Left lung (tissue), 10 donors: ENCODE data around the gene IMPDH1. TPM values are rescaled to one million over a fixed set of nuclear protein-coding genes. Genes with fewer than 3 reads are reported as not detected.
A peak's percentile ranks its signal among the peaks of the same experiment; 100 is the strongest.

Experiments
- ATAC-seq: fragments of 200-7000 bp; cut with Tn5 transposase; one replicate; pipeline ENCODE4 v1.9.1; 2020; ENCODE audit warnings: moderate library complexity
- DNase-seq, 4 donors: peaks; one replicate each; pipeline ENCODE4 v3.0.0-alpha.2; 2013 to 2020
- H3K27ac ChIP-seq, 2 donors: fragments of 200-600 bp; sonication (generic) in 1 of 2; one replicate each; pipeline versions ENCODE4 v1.5.0 to v1.8.0; 2020 to 2021
- H3K27me3 ChIP-seq, 2 donors: fragments of 200-600 bp; sonication (generic) in 1 of 2; one replicate each; pipeline versions ENCODE4 v1.5.0 to v1.8.0; 2020 to 2021
- H3K36me3 ChIP-seq, 2 donors: fragments of 200-600 bp; sonication (generic) in 1 of 2; one replicate each; pipeline versions ENCODE4 v1.5.0 to v1.8.0; 2020 to 2021
- H3K4me1 ChIP-seq, 2 donors: fragments of 200-600 bp; one replicate each; pipeline ENCODE4 v1.8.0; 2021
- H3K4me3 ChIP-seq, 2 donors: fragments of 200-600 bp; sonication (generic) in 1 of 2; one replicate each; pipeline versions ENCODE4 v1.5.0 to v1.8.0; 2020 to 2021; ENCODE audit warnings: mild to moderate bottlenecking in 1 of 2
- H3K9me3 ChIP-seq, 2 donors: fragments of 200-600 bp; sonication (generic) in 1 of 2; one replicate each; pipeline versions ENCODE4 v1.5.0 to v1.8.0; 2020 to 2021
- CTCF ChIP-seq, 2 donors: fragments of 200-600 bp; sonication (generic) in 1 of 2; IDR thresholded peaks; one replicate each; pipeline versions ENCODE4 v1.5.0 to v1.8.0; 2021; ENCODE audit warnings: antibody characterized with exemption in 2 of 2
- intact Hi-C, 2 donors: fragments of 100-400 bp; cut with DNase I; formaldehyde crosslinking; loops; one replicate each; pipeline versions ENCODE4 v1.11.2 to v1.14.2; 2022
- polyA plus RNA-seq, 6 donors: library from polyadenylated mRNA; unstranded; fragments of 120-200 nt; gene quantifications; one replicate each; pipeline ENCODE4 v1.2.1, GENCODE V29; 2013; ENCODE audit not compliant: insufficient read length in 6 of 6
- total RNA-seq, 2 donors: library from RNA; stranded (reverse); fragmentation: NEBNext Ultra II Directional; extraction: Animal tissue kit (Norgen Biotek cat#: 25700); gene quantifications; one replicate each; pipeline ENCODE4 v1.2.1, GENCODE V29; 2021
- donor health status: DM: no; HTN: yes; CAD: no.
- donor health status: DM: no; HTN: no; CAD: no.

Gene IMPDH1
- total and polyA plus RNA-seq, 8 donors: 32.4 to 106 (median 38.2) TPM

DNA sequence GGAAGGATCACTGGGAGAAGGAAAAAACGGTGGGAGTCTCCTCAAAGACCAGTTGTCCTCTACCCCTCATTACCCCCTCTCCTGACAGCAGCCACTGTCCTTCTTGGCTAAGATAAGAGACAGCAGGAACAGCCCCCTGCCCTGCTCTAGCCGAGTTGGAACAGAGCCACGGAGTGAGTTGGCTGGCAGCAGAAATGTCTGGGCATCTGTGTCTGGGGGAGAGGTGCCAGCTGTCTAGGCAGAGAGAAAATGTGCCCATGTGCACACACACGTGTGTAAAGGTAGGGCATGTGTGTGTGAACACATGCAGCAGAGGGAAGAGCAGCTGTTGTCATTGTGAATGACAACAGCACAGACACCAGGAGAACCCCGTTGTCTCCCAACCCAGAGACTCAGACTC, 36.5 kb upstream of the IMPDH1 start:
- H3K36me3 ChIP-seq: no peaks in the 10 kb centered on the region
- no peak overlapping the region for H3K4me3 ChIP-seq
- intact Hi-C loops: no loop called here
- TF ChIP-seq CTCF (IDR thresholded peaks at IDR 0.05): no peak
- no peaks in the 10 kb centered on the region for H3K27me3 ChIP-seq
- H3K9me3 ChIP-seq: no peaks in the 10 kb centered on the region
- ATAC-seq (no peak), DNase-seq (no peak)
- no peak overlapping the region for H3K27ac ChIP-seq
- no peaks in the 10 kb centered on the region for H3K4me1 ChIP-seq

- Histone ChIP-seq H3K27ac (no peak overlapping the region), H3K9me3 (no peaks in the 10 kb centered on the region), H3K27me3 (no peaks in the 10 kb centered on the region), H3K4me1 (no peaks in the 10 kb centered on the region), H3K4me3 (no peak overlapping the region), H3K36me3 (no peaks in the 10 kb centered on the region)
- ATAC-seq: no peak
- intact Hi-C loops: no loop called here
- TF ChIP-seq CTCF (IDR thresholded peaks at IDR 0.05): no peak
- DNase-seq: no peak
Measured at GRCh38 chr7:128443831-128444600, 34.2 kb upstream of the IMPDH1 start.

DNA sequence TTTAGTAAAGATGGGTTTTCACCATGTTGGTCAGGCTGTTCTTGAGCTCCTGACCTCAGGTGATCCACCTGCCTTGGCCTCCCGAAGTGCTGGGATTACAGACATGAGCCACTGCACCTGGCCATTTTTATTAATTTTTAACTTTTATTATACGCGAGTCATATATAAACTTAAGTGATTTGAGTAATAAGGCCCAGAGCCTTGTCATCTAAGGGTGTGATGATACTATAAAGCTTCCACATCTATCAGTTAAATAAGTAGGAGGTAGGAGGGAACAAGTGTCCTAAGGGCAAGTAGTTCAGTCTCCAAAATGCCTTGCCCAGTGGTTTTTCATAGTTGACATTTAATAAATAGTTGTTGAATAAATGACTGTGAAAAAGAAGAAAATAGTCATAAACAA, 32.6 kb upstream of the IMPDH1 start:
- H3K27me3 ChIP-seq: no peaks in the 10 kb centered on the region
- no peak for ATAC-seq
- no peak overlapping the region for H3K4me3 ChIP-seq
- no peak overlapping the region for H3K27ac ChIP-seq
- no peak for TF ChIP-seq CTCF (IDR thresholded peaks at IDR 0.05)
- H3K36me3 ChIP-seq: no peaks in the 10 kb centered on the region
- no peaks in the 10 kb centered on the region for H3K9me3 ChIP-seq
- intact Hi-C loops: no loop called here
- H3K4me1 ChIP-seq: peaks cover 0 to 4% of the 10 kb centered on the region in 2 donors
- no peak for DNase-seq

DNA sequence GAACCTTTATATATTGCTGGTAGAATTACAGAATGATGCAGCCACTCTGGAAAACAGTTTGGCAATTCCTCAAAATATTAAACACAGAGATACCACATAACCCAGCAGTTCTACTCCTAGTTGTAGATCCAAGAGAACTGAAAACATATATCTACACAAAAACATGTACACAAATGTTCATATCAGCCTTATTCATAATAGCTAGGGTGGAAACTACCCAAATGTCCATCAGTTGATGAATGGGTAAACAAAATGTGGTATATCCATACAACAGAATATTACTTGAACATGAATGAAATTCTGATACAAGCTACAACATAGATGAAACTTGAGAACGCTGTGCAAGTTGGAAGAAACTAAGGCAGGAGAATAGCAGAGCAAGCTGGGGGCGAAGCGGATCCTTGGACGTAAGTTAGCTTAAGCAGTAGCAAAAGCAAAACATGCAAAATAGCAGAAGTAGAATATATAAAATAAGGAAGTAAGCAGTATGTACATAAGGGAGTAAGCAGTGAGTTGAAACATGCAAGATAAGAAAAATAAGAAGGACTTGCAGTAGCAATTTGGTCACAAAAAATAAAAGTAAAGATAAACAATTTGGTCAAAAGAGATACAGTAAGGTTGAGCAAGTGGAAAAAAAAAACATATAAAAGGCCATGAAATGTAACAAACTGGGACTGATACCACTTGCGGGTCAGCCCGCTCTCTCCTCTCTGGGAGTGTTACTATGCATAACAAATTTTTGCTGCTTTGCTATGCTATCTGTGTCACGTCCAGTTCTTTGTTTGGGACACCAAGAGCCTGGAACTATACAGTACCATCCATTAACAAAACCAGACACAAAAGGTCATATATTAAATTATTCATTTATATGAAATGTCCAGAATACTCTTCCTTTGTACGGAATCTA, 27.9 kb upstream of the IMPDH1 start:
- no peaks in the 10 kb centered on the region for H3K9me3 ChIP-seq
- intact Hi-C loops: no loop called here
- no peaks in the 10 kb centered on the region for H3K36me3 ChIP-seq
- H3K4me3 ChIP-seq: no peak overlapping the region
- peaks cover 0 to 7% of the 10 kb centered on the region in 2 donors for H3K4me1 ChIP-seq
- H3K27me3 ChIP-seq: no peaks in the 10 kb centered on the region
- no peak for DNase-seq
- ATAC-seq: peak; percentile 60
- no peak for TF ChIP-seq CTCF (IDR thresholded peaks at IDR 0.05)
- peak overlapping the region in 1 of 2 donors; percentile 51 for H3K27ac ChIP-seq

DNA sequence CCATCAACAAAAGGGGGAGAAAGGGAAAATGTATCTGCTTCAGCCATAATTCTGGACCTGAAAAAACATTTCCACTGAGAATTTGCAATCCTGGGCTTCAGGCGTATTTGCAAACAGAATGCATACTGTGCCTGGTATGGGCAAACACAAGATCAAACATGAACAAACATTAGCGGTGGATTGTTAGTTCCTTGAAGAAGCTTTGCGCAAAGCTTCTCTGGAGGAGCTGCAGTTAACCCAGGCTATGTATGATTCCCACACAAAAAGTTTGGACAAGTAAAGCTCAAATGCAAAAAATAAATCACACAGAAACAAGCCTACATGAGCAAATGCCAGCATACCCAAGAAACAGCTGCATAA, 25.5 kb upstream of the IMPDH1 start:
- H3K27me3 ChIP-seq: no peaks in the 10 kb centered on the region
- H3K27ac ChIP-seq: no peak overlapping the region
- H3K9me3 ChIP-seq: no peaks in the 10 kb centered on the region
- DNase-seq (peak in 1 of 4 donors; percentile 27), ATAC-seq (peak; percentile 47)
- no peak for TF ChIP-seq CTCF (IDR thresholded peaks at IDR 0.05)
- H3K4me1 ChIP-seq: peaks cover 0 to 7% of the 10 kb centered on the region in 2 donors
- intact Hi-C loops: no loop called here
- no peaks in the 10 kb centered on the region for H3K36me3 ChIP-seq
- H3K4me3 ChIP-seq: no peak overlapping the region
